HG02973 (cell line): ENCODE data around the gene AUTS2.

Source experiments
- ATAC-seq: cut with Tn5 transposase; IDR thresholded peaks from one replicate; pipeline ENCODE4 v1.9.1; 2021; ENCODE audit warnings: moderate library complexity; ENCODE audit not compliant: unreplicated experiment

The AUTS2 gene

DNA sequence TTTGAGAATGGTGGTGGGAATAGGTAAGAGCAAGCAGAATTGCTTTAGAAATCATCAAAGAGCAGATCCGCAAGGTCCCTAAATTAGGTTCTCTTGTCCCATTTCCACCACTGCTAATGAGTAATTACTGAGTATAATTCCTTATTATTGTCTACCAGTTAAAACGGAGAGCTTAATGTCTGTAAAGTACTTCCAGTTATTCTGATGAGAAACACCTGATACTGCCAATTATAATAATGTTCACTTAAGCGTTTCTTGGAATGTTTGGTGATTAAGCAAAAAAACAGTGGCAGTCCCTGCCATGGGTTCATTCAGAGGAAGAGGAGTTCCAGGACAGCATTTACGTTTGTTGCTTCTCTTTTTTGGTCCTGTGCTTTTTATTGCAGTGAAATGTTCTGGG lies 1175.1 kb downstream of the AUTS2 start:
- no peak for ATAC-seq

GRCh38 chr7:70774950-70775527 lies 1176.8 kb downstream of the AUTS2 start:
- ATAC-seq: no peak

DNA sequence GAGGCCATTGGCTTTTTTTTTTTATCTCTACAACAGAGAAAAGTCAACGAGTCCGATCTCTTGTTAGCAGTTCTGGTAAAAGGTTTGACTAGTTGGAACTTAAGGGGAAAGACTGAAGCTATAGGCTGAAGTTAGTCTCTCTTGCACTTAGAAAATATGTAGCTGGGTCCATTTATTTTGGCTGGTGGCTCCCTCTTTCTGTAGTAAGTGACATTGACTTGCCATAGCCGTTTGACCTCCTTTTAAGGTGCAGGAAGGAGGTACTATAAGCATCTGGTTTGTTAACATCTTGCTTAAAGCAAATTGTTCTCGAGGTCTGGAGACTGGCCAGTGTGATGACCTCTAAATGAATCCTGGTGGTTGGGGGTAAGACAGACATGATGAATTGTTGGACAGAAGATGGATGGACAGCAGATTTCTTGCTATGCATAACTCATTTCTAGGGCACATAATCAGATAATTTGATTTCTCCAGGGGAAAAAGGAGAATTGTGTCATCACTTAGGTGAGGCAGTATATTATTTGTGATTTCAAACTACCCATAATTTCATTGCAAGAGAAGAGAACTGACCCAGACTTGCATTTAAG lies 1177.4 kb downstream of the AUTS2 start:
- no peak for ATAC-seq

DNA sequence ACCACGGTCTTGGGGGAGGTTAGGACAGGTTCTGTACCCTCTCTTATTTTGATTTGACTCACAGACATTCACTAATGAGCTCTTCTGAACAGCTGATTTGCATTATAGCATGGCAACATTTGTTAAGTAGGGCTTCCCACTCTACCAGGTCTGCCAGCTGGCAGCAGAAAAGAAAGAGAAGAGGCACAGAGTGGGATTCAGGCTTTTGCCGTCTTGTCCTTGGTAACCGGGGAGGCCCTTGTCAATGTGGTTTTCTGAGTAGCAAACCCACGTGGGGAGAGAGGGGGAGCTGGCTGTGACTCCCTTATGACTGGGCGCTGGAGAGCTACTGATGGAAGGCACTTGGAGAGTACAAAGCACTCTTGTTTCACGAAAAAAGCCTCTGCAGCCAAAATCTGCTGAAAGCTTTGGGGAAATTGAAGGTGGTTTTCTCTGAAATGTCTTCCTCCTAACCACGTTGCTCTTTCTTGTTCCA lies 1178.4 kb downstream of the AUTS2 start:
- ATAC-seq: no peak

DNA sequence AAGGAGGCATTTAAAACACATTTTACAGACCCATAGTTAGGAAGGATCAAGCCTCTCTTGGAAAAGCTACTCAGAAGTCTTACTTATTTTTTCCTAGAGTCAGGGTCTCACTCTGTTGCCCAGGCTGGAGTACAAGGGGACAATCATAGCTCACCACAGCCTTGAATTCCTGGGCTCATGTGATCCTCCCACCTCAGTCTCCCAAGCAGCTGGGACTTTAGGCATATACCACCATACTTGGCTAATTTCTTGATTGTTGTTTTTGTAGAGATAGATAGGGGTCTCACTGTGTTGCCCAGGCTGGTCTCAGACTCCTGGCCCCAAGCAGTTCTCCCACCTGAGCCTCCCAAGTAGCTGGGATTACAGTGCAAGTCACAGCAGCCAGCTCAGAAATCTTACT lies 1179.0 kb downstream of the AUTS2 start:
- ATAC-seq: no peak

DNA sequence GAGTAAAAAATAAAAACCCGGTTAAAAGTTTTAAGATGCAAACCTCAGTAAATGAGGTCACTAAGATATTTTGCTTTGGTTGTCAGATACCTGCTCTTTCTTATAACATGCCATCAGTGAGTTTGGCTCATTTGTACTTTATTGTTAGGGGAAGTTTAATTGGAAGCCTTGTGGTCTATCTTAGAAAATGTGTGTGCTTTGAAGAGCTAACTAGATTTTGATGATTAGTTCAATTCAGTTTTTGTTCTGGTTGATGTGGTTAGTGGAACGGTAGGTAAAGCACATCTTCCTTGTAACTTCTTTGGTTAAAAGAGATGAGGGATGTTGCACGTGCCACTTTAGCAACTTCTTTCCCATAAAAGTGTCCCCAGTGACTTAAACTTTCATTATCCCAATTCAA lies 1180.3 kb downstream of the AUTS2 start:
- ATAC-seq: no peak

DNA sequence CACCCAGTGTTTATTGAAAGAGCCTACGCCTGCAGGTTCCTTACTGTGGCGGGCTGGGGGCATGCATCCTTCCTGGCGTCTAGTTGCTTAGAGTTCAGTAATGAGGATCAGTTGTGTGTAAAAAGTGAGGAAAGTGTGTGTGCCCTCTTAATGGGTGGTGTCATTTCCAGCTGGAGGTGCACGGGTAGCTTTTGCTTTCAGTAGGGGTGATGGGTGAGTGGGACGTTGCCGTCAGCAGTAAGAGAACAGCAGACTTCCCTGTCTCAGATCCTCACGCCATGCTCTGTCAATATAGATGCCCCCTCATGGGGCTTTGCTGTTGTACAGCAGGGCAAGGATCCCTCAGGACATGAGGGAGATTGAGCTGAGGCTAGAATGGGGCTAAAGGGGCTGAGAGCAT lies 1181.0 kb downstream of the AUTS2 start:
- ATAC-seq: no peak

DNA sequence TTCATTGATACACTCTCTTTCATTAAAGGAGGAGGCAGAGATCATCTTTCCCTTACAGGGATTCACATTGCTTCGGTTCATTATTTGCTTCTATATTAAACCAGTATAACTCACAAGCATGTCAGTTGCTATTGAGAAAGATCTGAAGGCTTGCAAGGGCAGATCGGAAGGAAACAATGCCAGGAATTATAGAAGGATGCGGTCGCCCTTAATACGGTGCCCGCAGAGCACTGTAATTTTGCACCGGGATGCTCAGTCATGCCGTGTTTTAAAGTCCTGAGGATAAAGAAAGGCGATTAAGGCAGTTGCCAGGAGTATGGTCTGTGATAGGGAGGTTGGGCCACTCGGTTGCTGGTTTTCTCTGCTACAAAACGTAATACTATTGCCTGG lies 1183.6 kb downstream of the AUTS2 start:
- ATAC-seq: no peak

- no peak for ATAC-seq
Observed at GRCh38 chr7:70782796-70783195, 1184.5 kb downstream of the AUTS2 start.

DNA sequence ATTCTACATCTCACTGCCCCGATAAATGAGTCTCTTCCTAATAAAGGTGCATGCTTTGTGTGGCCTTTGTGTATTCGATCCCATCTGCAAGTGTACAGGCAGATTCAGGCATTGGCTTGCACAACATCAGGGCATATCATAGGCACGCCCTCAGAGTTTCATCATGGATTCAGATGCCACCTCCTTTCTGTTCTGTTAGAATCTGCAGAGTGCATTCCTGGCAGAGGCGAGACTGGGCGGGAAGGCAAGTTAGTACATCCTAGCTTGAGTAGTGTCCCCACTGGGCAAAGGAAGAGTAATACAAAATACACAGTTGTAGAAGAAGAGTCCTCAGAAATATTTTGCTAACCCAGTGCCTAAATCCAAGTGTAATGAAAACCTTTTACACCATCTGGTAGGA lies 1187.2 kb downstream of the AUTS2 start:
- no peak for ATAC-seq

GRCh38 chr7:70786076-70786475 lies 1187.8 kb downstream of the AUTS2 start:
- ATAC-seq: no peak

- ATAC-seq: no peak
Observed at GRCh38 chr7:70787286-70787685, 1189.0 kb downstream of the AUTS2 start.

GRCh38 chr7:70787771-70788170 lies 1189.5 kb downstream of the AUTS2 start:
- no peak for ATAC-seq

DNA sequence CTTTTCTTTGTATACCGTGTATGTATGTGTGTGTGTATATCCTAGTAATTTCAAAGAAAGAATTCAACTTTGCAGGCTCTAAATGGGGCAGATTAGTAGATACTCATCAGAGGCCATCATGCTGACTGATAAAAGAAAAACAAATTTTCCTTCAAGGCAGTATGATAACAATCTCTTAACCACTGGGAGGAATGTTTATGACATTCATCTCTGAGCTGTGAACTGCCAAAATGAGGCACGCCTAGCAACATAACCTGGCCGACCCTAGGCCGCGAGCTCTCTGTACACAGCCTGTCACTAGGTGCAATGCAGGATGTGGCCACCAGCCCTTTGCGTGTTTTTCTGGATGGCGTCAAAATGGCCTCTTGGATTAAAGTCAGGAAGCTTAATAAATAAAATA lies 1190.0 kb downstream of the AUTS2 start:
- ATAC-seq: no peak

GRCh38 chr7:70789481-70790214 lies 1191.4 kb downstream of the AUTS2 start:
- no peak for ATAC-seq

GRCh38 chr7:70790215-70791073 lies 1192.2 kb downstream of the AUTS2 start:
- no peak for ATAC-seq

GRCh38 chr7:70791341-70791740 lies 1193.1 kb downstream of the AUTS2 start:
- no peak for ATAC-seq

GRCh38 chr7:70793060-70793459 lies 1194.8 kb downstream of the AUTS2 start:
- ATAC-seq: no peak

DNA sequence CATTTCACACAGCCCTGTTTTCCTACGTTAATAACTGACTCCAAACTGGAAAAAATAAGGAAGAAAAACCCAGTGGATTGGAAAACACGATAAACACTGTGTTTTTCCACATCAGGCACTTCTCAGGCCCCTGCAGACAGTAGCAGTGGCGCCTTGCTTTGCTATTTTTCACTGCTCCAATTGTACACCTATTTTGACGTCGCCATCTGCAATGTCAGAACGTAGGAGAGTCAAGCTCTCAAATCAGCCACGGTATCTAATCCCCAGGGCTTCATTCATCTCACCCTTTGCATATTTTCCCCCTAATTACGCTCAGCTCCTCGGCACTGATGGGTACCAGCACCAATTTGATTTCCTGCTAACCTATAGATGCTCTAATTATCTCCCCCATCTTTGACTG lies 1195.5 kb downstream of the AUTS2 start:
- no peak for ATAC-seq

DNA sequence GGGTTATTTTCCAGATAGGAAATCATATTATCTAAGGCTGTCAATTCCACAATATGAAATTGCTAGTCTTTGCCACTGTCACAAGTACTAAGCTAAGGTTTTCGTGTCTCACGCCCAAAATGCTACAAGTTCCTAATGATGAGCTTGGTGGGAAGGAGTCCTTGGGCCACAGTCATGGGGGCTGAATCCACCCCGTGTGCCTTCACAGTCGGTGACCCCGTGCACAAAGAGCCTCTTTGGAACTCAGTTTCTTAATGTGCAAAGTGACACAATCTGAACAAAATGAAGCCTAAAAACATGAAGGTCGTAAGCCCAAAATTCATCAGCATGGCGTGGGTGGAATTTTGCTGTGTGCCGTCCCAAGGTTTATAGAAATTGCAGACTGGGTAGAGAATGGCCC lies 1196.7 kb downstream of the AUTS2 start:
- ATAC-seq: no peak

DNA sequence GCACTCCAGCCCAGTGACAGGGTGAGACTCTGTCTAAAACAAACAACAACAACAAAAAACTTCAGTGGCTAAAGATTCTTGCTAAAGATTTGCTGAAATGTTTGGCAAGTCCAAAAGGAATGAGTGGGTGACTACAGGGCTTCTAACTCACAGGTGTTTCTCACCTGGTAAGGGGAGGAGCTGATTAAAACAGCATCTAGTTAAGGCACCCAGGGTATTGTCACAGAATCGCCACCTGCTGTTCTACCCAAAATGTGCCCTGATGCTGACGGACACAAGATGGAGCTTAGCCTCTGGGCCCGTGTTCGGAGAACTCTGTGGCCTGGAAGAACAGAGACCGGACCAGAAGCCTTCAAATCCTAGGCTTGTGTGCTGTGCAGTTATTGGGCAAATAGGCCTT lies 1197.7 kb downstream of the AUTS2 start:
- ATAC-seq: no peak

DNA sequence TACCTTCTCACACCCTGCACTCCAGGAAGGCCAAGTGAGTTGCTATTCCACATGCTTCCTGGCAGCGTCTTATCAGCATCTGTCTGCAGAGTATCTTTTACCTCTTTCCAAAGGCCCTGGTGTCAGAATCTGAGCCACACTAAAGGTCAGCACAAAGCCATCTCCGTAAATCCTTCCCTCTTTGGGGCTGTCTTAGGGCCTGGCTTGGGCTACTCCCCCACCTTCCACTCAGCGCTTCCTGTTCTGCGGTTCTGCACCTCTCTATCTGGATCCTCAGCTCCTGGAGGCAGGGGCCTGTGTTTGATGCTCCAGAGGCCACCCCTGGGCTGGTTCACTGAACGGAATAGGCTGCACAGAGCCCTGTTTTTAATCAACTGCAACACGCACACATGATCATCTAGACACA lies 1198.8 kb downstream of the AUTS2 start:
- no peak for ATAC-seq
